WTC11 (cell line): ENCODE data around the gene CREBBP. TPM values are rescaled to one million over a fixed set of nuclear protein-coding genes. Genes with fewer than 3 reads are reported as not detected.

Experiments used
- ATAC-seq: fragments of 200-7000 bp; cut with Tn5 transposase; 2 replicates; pipeline ENCODE4 v1.10.0; 2021; ENCODE audit warnings: mild to moderate bottlenecking, moderate library complexity
- CTCF ChIA-PET: fragments of 300-600 bp; sonication (Branson Sonifier 250); formaldehyde crosslinking; loops from one replicate; lab custom pipeline; 2021; ENCODE audit warnings: antibody characterized with exemption; lab: Charles Lee
- POLR2A ChIA-PET: fragments of 350-600 bp; sonication (Branson Sonifier 250); formaldehyde crosslinking; loops from one replicate; lab custom pipeline; 2021; ENCODE audit warnings: antibody characterized with exemption; lab: Charles Lee
- DNase-seq: peaks from one replicate; pipeline ENCODE4 v3.0.0; 2021; ENCODE audit warnings: low spot score
- H3K27ac Mint-ChIP-seq: 2 replicates; pipeline ENCODE4 v1.8.0; 2021; ENCODE audit warnings: mixed read lengths
- H3K27me3 Mint-ChIP-seq: 2 replicates; pipeline ENCODE4 v1.8.0; 2021; ENCODE audit warnings: low read depth, mild to moderate bottlenecking, moderate library complexity, mixed read lengths
- H3K36me3 Mint-ChIP-seq: 2 replicates; pipeline ENCODE4 v1.8.0; 2021; ENCODE audit warnings: mixed read lengths
- H3K4me1 Mint-ChIP-seq: 2 replicates; pipeline ENCODE4 v1.8.0; 2022; ENCODE audit warnings: mixed read lengths
- H3K4me3 Mint-ChIP-seq: 2 replicates; pipeline ENCODE4 v1.8.0; 2021; ENCODE audit warnings: mild to moderate bottlenecking, moderate library complexity, mixed read lengths
- H3K9me3 Mint-ChIP-seq: 2 replicates; pipeline ENCODE4 v1.8.0; 2021; ENCODE audit warnings: mixed read lengths
- AR ChIP-seq: fragments of 250-450 bp; sonication (Bioruptor Pico); IDR thresholded peaks from 2 replicates; pipeline ENCODE4 v1.9.0; 2021; ENCODE audit warnings: mild to moderate bottlenecking
- ATF3 ChIP-seq: sonication (generic); formaldehyde crosslinking; conservative IDR thresholded peaks from 2 replicates; pipeline ENCODE4 v1.8.1; 2022; ENCODE audit warnings: mild to moderate bottlenecking, missing genetic modification reagents
- CDX4 ChIP-seq: fragments of 250-450 bp; sonication (Bioruptor Pico); IDR thresholded peaks from 2 replicates; pipeline ENCODE4 v1.9.0; 2021; ENCODE audit warnings: moderate library complexity, mild to moderate bottlenecking, inconsistent platforms, borderline replicate concordance
- E2F4 ChIP-seq: sonication (generic); formaldehyde crosslinking; IDR thresholded peaks from 2 replicates; pipeline ENCODE4 v1.8.1; 2022; ENCODE audit warnings: low read depth, mild to moderate bottlenecking, moderate library complexity, missing genetic modification reagents, borderline replicate concordance
- ERG ChIP-seq: fragments of 250-450 bp; sonication (Bioruptor Pico); IDR thresholded peaks from 2 replicates; pipeline ENCODE4 v1.8.0; 2021; ENCODE audit warnings: mild to moderate bottlenecking
- ESRRA ChIP-seq: sonication (generic); formaldehyde crosslinking; IDR thresholded peaks from 2 replicates; pipeline ENCODE4 v1.8.1; 2022; ENCODE audit warnings: mild to moderate bottlenecking, missing genetic modification reagents, borderline replicate concordance
- GABPB1 ChIP-seq: sonication (generic); formaldehyde crosslinking; IDR thresholded peaks from 2 replicates; pipeline ENCODE4 v1.8.1; 2023; ENCODE audit warnings: mild to moderate bottlenecking, missing genetic modification reagents
- NFE2L1 ChIP-seq: sonication (generic); formaldehyde crosslinking; IDR thresholded peaks from 2 replicates; pipeline ENCODE4 v1.8.1; 2023; ENCODE audit warnings: missing genetic modification reagents
- NR2C2 ChIP-seq: sonication (generic); formaldehyde crosslinking; IDR thresholded peaks from 2 replicates; pipeline ENCODE4 v1.8.0; 2022; ENCODE audit warnings: mild to moderate bottlenecking, missing genetic modification reagents
- OVOL2 ChIP-seq: fragments of 250-450 bp; sonication (Bioruptor Pico); IDR thresholded peaks from 2 replicates; pipeline ENCODE4 v1.9.0; 2021; ENCODE audit warnings: mild to moderate bottlenecking, borderline replicate concordance
- PREB ChIP-seq: sonication (generic); formaldehyde crosslinking; IDR thresholded peaks from 2 replicates; pipeline ENCODE4 v1.8.1; 2022; ENCODE audit warnings: mild to moderate bottlenecking, missing genetic modification reagents, moderate library complexity, borderline replicate concordance
- PRRX2 ChIP-seq: fragments of 250-450 bp; sonication (Bioruptor Pico); IDR thresholded peaks from 2 replicates; pipeline ENCODE4 v1.8.0; 2021; ENCODE audit warnings: mild to moderate bottlenecking
- SMAD4 ChIP-seq: sonication (generic); formaldehyde crosslinking; IDR thresholded peaks from 2 replicates; pipeline ENCODE4 v1.8.0; 2022; ENCODE audit warnings: mild to moderate bottlenecking, missing genetic modification reagents
- ZMAT4 ChIP-seq: fragments of 250-450 bp; sonication (Bioruptor Pico); IDR thresholded peaks from 2 replicates; pipeline ENCODE4 v1.9.0; 2021; ENCODE audit warnings: mild to moderate bottlenecking
- ZNF138 ChIP-seq: sonication (generic); formaldehyde crosslinking; conservative IDR thresholded peaks from 2 replicates; pipeline ENCODE4 v1.8.1; 2022; ENCODE audit warnings: mild to moderate bottlenecking, moderate library complexity, missing genetic modification reagents
- ZNF396 ChIP-seq: fragments of 250-450 bp; sonication (Bioruptor Pico); IDR thresholded peaks from 2 replicates; pipeline ENCODE4 v1.8.0; 2021; ENCODE audit warnings: mild to moderate bottlenecking, moderate library complexity, borderline replicate concordance
- ZNF423 ChIP-seq: fragments of 250-450 bp; sonication (Bioruptor Pico); IDR thresholded peaks from 2 replicates; pipeline ENCODE4 v2.1.2; 2022; ENCODE audit warnings: mild to moderate bottlenecking, moderate library complexity
- ZNF425 ChIP-seq: fragments of 250-450 bp; sonication (Bioruptor Pico); conservative IDR thresholded peaks from 2 replicates; pipeline ENCODE4 v1.9.0; 2021; ENCODE audit warnings: mild to moderate bottlenecking
- ZNF671 ChIP-seq: fragments of 250-450 bp; sonication (Bioruptor Pico); IDR thresholded peaks from 2 replicates; pipeline ENCODE4 v1.8.0; 2021; ENCODE audit warnings: mild to moderate bottlenecking
- total RNA-seq: library from RNA; stranded (reverse); gene quantifications from 3 replicates; pipeline ENCODE4 v1.2.3, GENCODE V29; 2021

Gene CREBBP
- total RNA-seq, 1 experiment from 2014 or later: 49.6 TPM

- Mint-ChIP-seq H3K36me3 (peaks cover 16% of the 10 kb centered on the region), H3K27ac (no peak overlapping the region), H3K9me3 (peaks cover 16% of the 10 kb centered on the region), H3K27me3 (no peaks in the 10 kb centered on the region), H3K4me1 (peaks cover 47% of the 10 kb centered on the region), H3K4me3 (no peak overlapping the region)
- ChIA-PET POLR2A (no interaction called here), CTCF (no interaction called here)
- ATAC-seq (no peak), DNase-seq (no peak)
- no peak for TF ChIP-seq OVOL2
- TF ChIP-seq ZNF423: no peak
- TF ChIP-seq GABPB1: no peak
- no peak for TF ChIP-seq SMAD4 (CRISPR knock-in tag)
- no peak for TF ChIP-seq CDX4 (CRISPR knock-in tag)
- no peak for TF ChIP-seq NFE2L1
- TF ChIP-seq ERG: no peak
- no peak for TF ChIP-seq ESRRA (CRISPR knock-in tag)
- no peak for TF ChIP-seq PRRX2 (CRISPR knock-in tag)
- no peak for TF ChIP-seq ZNF671 (CRISPR knock-in tag)
- TF ChIP-seq AR (CRISPR knock-in tag): no peak
- no peak for TF ChIP-seq NR2C2 (CRISPR knock-in tag)
- no peak for TF ChIP-seq PREB (CRISPR knock-in tag)
- no peak for TF ChIP-seq ZMAT4 (CRISPR knock-in tag)
- TF ChIP-seq E2F4 (CRISPR knock-in tag): no peak
- TF ChIP-seq ZNF425 (CRISPR knock-in tag): no peak
- no peak for TF ChIP-seq ZNF396 (CRISPR knock-in tag)
- TF ChIP-seq ATF3 (CRISPR knock-in tag): no peak
- no peak for TF ChIP-seq ZNF138
Measured at GRCh38 chr16:3836641-3837040, 43.9 kb downstream of the CREBBP start.
